PC-3 (cell line): Measurements from ENCODE around the gene ANP32E.
"Not testable (repeated sequence)": the region's sequence is repeated elsewhere in the genome, so short reads cannot be mapped to it uniquely, and the experiment has no call there.

Source experiments
- EZH2 ChIP-seq: fragments of 300-600 bp; sonication (generic); IDR thresholded peaks from one replicate; pipeline ENCODE4 v1.6.1; 2017; ENCODE audit warnings: antibody characterized with exemption, mild to moderate bottlenecking, low read length; ENCODE audit not compliant: unreplicated experiment
- TF ChIP-seq, protein P1 (sequence below): fragments of 300-600 bp; sonication (generic); conservative IDR thresholded peaks from 2 replicates; pipeline ENCODE4 v1.5.1; 2017; ENCODE audit warnings: antibody characterized with exemption, low read depth, mild to moderate bottlenecking, low read length

DNA sequence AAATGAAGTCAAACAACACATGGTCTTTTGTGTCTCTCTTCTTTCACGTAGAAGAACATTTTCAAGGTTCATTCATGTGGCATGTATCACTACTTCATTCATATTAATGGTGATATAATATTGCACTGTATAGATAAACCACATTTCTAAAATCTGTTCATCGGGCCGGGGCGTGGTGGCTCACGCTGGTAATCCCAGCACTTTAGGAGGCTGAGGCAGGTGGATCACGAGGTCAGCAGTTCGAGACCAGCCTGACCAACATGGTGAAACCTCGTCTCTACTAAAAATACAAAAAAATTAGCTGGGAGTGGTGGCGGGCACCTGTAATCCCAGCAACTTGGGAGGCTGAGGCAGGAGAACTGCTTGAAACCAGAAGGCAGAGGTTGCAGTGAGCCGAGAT, 7.7 kb downstream of the ANP32E start:
- TF ChIP-seq, protein P1, sequence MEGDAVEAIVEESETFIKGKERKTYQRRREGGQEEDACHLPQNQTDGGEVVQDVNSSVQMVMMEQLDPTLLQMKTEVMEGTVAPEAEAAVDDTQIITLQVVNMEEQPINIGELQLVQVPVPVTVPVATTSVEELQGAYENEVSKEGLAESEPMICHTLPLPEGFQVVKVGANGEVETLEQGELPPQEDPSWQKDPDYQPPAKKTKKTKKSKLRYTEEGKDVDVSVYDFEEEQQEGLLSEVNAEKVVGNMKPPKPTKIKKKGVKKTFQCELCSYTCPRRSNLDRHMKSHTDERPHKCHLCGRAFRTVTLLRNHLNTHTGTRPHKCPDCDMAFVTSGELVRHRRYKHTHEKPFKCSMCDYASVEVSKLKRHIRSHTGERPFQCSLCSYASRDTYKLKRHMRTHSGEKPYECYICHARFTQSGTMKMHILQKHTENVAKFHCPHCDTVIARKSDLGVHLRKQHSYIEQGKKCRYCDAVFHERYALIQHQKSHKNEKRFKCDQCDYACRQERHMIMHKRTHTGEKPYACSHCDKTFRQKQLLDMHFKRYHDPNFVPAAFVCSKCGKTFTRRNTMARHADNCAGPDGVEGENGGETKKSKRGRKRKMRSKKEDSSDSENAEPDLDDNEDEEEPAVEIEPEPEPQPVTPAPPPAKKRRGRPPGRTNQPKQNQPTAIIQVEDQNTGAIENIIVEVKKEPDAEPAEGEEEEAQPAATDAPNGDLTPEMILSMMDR, result not testable (repeated sequence)
- TF ChIP-seq EZH2, result not testable (repeated sequence)
